Kidney epithelial cell (primary cell): ENCODE data around the gene CCRL2. TPM values are rescaled to one million over a fixed set of nuclear protein-coding genes. Genes with fewer than 3 reads are reported as not detected.

Source experiments
- DNase-seq: peaks from one replicate; pipeline ENCODE4 v3.0.0-alpha.2; 2010; ENCODE audit warnings: low read depth
- H3K27me3 ChIP-seq: 2 replicates; pipeline ENCODE4 v1.6.0; 2011; ENCODE audit warnings: low read length; ENCODE audit not compliant: control insufficient read depth, insufficient read depth
- H3K36me3 ChIP-seq: 2 replicates; pipeline ENCODE4 v1.5.1; 2011; ENCODE audit warnings: low read length; ENCODE audit not compliant: control insufficient read depth, insufficient read depth
- H3K4me3 ChIP-seq: 2 replicates; pipeline ENCODE4 v1.5.1; 2011; ENCODE audit warnings: low read depth, mild to moderate bottlenecking, control low read depth, low read length
- CTCF ChIP-seq: IDR thresholded peaks from 2 replicates; pipeline ENCODE4 v1.5.1; 2011; ENCODE audit warnings: mild to moderate bottlenecking, moderate library complexity, low read length, control low read depth, inconsistent platforms; ENCODE audit not compliant: insufficient read depth, poor library complexity, severe bottlenecking
- total RNA-seq: library from RNA; depleted of rRNA; stranded (reverse); fragments of >200 nt; gene quantifications from 2 replicates; pipeline ENCODE4 v1.2.3, GENCODE V29; 2015

CCRL2 gene
- total RNA-seq, 1 donor from 2014 or later: 0.29 TPM

- DNase-seq: no peak
- TF ChIP-seq CTCF: no peak
- no peaks in the 10 kb centered on the region for H3K36me3 ChIP-seq
- no peak overlapping the region for H3K4me3 ChIP-seq
- H3K27me3 ChIP-seq: peaks cover 5% of the 10 kb centered on the region
Observed at GRCh38 chr3:46365041-46365440, 42.0 kb upstream of the CCRL2 start.

- H3K27me3 ChIP-seq: peaks cover 5% of the 10 kb centered on the region
- DNase-seq: no peak
- no peak overlapping the region for H3K4me3 ChIP-seq
- TF ChIP-seq CTCF: no peak
- H3K36me3 ChIP-seq: no peaks in the 10 kb centered on the region
Observed at GRCh38 chr3:46365737-46366524, 41.1 kb upstream of the CCRL2 start.

GRCh38 chr3:46367811-46368210 lies 39.2 kb upstream of the CCRL2 start:
- no peak for TF ChIP-seq CTCF
- peaks cover 5% of the 10 kb centered on the region for H3K27me3 ChIP-seq
- DNase-seq: no peak
- no peak overlapping the region for H3K4me3 ChIP-seq
- no peaks in the 10 kb centered on the region for H3K36me3 ChIP-seq

GRCh38 chr3:46368569-46368968 lies 38.5 kb upstream of the CCRL2 start:
- peaks cover 8% of the 10 kb centered on the region for H3K27me3 ChIP-seq
- TF ChIP-seq CTCF: no peak
- H3K36me3 ChIP-seq: no peaks in the 10 kb centered on the region
- DNase-seq: no peak
- H3K4me3 ChIP-seq: no peak overlapping the region

GRCh38 chr3:46369151-46369550 lies 37.9 kb upstream of the CCRL2 start:
- no peaks in the 10 kb centered on the region for H3K36me3 ChIP-seq
- H3K27me3 ChIP-seq: peaks cover 8% of the 10 kb centered on the region
- H3K4me3 ChIP-seq: no peak overlapping the region
- no peak for TF ChIP-seq CTCF
- no peak for DNase-seq

GRCh38 chr3:46369675-46370132 lies 37.4 kb upstream of the CCRL2 start:
- Histone ChIP-seq H3K4me3 (no peak overlapping the region), H3K27me3 (peaks cover 12% of the 10 kb centered on the region)
- no peak for DNase-seq

More at GRCh38 chr3:46369675-46370132, 37.4 kb upstream of the CCRL2 start:
- no peak for TF ChIP-seq CTCF
- H3K36me3 ChIP-seq: no peaks in the 10 kb centered on the region
